VCaP (cell line): ENCODE data around the gene SLC22A2.

Experiments
- H3K27ac ChIP-seq: fragments of 450-650 bp; 2 replicates; pipeline ENCODE4 v1.5.1; 2017
- CTCF ChIP-seq: fragments of 450-650 bp; conservative IDR thresholded peaks from 2 replicates; pipeline ENCODE4 v1.5.1; 2017; ENCODE audit warnings: mild to moderate bottlenecking, moderate library complexity

SLC22A2 gene

GRCh38 chr6:160298121-160298520 is 39.5 kb upstream of the SLC22A2 start:
- no peak for TF ChIP-seq CTCF
- H3K27ac ChIP-seq = no peak overlapping the region

GRCh38 chr6:160297310-160297709 is 38.7 kb upstream of the SLC22A2 start:
- H3K27ac ChIP-seq = no peak overlapping the region

GRCh38 chr6:160293844-160294243 is 35.2 kb upstream of the SLC22A2 start:
- H3K27ac ChIP-seq = no peak overlapping the region
- no peak for TF ChIP-seq CTCF

More at GRCh38 chr6:160297310-160297709, 38.7 kb upstream of the SLC22A2 start:
- no peak for TF ChIP-seq CTCF

- TF ChIP-seq CTCF = no peak
- no peak overlapping the region for H3K27ac ChIP-seq
Observed at GRCh38 chr6:160285541-160286105, 27.0 kb upstream of the SLC22A2 start.

GRCh38 chr6:160284575-160284974 is 26.0 kb upstream of the SLC22A2 start:
- TF ChIP-seq CTCF = no peak

GRCh38 chr6:160282444-160282843 is 23.8 kb upstream of the SLC22A2 start:
- no peak for TF ChIP-seq CTCF
- no peak overlapping the region for H3K27ac ChIP-seq

More at GRCh38 chr6:160284575-160284974, 26.0 kb upstream of the SLC22A2 start:
- H3K27ac ChIP-seq = no peak overlapping the region

- H3K27ac ChIP-seq = no peak overlapping the region
Observed at GRCh38 chr6:160279850-160280249, 21.2 kb upstream of the SLC22A2 start.

More at GRCh38 chr6:160279850-160280249, 21.2 kb upstream of the SLC22A2 start:
- no peak for TF ChIP-seq CTCF
